GM21447 (cell line): Measurements from ENCODE around the gene UST.
"Not testable (repeated sequence)": the region's sequence is repeated elsewhere in the genome, so short reads cannot be mapped to it uniquely, and the experiment has no call there.

Experiments
- ATAC-seq: cut with Tn5 transposase; IDR thresholded peaks from one replicate; pipeline ENCODE4 v1.9.1; 2021; ENCODE audit not compliant: unreplicated experiment

The UST gene

DNA sequence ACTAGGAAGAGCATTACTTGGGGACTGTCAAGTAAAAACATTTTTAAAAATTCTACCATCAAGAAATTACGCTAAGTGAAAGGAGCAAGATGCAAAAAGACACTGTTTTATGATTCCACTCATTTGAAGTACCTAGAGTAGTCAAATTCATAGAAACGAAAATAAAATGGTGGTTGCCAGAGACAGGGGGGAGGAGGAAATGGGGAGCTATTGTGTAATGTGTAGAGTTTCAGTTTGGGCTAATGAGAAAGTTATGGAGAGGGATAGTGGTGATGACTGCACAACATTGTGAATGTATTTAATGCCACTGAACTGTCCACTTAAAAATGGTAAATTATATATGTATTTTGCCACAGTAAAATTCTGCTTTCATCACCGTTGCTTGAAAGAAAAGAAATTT lies 83.8 kb downstream of the UST start:
- ATAC-seq = no peak

DNA sequence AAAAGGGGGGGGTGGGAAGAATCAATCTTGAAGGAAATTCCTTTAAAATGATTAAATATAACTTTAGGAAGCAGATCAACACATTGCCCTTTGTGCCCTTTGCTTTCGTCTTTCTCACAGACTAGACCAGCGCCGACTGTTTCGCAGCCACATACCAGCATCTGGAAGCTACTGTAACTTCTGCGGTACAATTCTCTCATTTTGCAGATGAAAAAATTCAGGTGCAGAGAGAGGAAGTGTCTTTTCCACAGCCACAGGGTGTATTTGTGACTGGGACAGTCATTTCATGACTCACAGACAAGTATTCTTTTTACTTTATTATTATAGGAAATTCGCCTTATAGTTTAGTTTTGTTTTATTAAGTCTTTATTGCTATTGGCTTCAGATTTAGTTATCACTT lies 84.2 kb downstream of the UST start:
- no peak for ATAC-seq

DNA sequence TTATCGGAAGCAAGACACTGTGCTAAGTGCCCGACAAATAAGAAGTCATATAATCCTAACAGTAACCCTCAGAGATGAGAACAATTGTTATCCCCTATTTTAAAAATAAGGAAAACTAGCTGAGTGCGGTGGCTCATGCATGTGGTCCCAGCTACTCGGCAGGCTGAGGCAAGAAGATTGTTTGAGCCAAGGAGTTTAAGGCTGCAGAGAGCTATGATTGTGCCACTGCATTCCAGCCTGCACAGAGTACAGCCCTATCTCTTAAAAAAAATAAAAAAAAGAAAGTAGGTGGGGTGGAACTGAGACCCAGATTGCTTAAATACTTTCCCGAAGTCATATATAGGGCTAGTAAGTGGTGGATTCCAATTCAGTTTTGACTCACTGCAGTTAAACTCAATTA lies 84.7 kb downstream of the UST start:
- ATAC-seq = no peak

DNA sequence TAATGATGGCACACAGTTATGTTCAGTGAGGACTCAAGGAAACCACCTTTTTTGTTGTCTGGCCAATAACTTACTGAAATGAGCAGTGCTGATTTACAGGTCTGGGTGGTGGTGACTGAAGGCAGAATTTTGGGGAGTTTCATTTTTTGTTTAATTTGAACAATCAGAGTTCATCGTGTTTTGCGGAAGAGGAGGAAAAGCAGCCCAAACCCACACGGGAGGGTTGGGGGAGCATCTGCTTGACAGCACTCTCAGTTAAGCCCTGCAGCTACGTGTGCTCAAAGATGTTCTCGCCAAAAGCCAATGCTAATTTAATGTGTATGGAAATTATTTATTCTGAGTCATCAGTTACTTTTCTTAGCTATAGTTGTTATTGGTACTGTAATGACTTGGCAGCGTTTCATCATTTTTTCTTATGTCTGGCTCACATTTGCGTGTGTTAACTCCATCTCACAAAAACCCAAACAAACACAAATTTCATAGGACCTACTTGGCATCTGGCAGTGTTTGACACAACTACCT lies 89.2 kb downstream of the UST start:
- no peak for ATAC-seq

DNA sequence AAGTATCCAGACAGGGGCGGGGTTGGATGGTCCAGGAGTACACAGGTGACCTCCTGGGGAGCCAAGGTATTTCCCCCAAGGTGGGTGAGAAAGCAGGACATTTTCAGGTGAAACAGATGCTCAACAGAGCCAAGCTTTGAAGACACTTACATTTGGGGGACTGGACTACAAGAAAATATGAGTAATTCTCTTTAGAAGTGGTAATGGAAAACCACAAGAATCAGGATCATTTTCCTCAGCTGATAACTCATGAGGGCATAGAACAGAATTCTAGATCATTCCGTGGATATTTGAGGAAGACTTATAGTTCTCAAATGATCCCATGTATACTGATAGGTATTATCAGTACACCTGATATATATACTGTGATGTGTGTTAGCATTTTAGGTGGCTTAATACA lies 89.9 kb downstream of the UST start:
- ATAC-seq = no peak

DNA sequence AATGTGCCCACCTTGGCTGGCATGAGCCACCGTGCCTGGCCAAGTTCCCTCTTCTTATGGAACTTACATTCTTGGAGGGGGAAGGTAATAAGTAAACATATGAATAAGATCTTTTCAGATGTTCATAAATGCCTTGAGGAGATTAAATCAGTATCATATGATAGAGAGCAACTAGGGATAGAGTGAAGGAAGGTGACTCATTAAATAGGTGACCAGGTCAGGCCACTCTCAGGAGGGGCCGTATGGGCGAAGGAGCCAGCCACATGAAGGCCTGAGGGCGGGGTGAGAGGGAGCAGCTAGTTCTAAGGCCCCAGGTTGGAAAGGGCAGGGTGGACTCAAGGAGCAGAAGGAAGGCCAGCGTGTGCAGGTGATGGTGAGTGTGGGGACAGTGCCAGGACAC lies 91.1 kb downstream of the UST start:
- ATAC-seq = no peak

DNA sequence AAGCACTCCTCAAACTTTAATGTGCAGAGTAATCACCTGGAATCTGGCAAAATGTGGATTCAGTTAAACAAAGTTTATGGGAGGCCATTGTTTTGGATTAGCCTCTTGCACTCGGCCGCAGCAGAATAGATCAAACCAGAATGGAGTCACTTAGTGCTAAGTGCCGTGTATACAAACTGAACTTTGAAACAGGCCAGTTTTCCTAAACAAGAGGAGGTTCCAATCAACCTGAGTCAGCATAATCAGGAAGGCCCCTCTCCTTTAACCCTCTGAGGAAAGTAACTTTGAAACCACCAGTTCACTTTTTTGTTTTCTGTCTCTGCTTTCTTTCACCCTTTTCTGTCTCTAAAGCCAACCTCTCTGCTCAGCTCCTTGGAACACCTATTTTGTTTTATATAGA lies 92.2 kb downstream of the UST start:
- no peak for ATAC-seq

DNA sequence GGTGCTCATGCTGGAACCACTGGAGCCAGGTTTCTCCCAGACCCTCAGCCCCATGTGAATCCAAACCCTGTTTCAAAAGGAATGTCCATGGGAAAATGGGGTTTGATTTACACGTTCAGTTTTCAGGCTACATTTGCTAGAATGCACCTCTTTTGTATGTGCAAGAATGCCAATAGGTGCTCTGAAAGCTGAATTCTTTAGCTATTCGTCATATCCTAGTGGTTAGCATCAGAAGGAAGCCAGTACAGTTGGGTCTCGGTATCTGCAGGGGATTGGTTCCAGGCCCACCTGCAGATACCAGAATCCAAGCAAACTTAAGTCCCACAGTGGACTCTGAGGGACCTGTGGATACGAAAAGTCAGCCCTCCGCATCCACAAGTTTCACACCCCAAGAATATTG lies 93.4 kb downstream of the UST start:
- ATAC-seq = no peak

DNA sequence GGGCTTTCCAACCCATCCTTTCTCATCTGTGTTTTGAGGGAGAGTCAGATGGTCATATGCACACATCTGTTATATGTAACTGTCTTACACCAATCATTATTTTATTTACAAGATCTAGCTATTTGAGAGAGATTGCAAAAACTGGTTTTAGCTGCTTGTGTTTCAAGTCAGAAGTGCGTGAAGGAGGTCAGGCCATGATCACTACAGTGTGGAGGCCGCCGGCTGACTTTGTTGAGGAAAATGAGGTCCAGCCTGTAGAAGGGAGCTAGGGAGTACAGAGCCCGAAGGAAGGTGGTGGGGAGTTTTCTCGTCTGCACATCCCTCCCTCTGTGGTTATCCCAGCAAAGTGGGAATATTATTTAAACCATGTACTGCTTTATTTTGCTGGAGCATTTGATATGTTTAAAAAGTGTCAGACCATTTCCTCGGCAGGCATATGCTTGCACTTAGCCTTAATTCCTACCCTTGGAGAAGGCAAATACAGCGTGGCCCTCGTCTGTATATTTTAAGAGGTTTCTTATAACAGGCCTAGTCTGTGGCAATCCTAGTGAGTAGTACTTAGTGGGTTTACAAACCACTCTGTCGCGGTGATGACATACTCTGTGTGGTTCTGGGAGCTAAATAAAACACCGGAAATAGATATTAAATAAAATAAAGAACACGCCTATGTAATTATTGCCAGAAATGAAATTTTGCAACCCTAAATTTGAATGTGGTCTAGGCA lies 95.6 kb downstream of the UST start:
- ATAC-seq = no peak

DNA sequence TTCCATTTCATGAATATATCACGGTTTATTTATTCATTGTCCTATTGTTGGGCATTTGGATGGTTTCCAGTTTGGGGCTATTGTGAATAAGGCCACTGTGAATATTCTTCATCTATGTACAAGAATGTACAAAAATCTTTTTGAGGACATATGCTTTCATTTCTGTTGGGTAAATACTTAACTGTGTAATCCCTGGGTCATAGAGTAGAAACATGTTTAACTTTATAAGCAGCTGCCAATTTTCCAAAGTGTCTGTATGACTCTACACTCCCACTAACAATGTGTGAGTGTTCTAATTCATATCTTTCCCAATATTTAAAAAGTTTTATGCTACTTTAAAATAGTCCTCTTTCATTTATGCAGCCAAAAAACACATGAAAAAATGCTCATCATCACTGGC lies 98.6 kb downstream of the UST start:
- ATAC-seq = no peak

DNA sequence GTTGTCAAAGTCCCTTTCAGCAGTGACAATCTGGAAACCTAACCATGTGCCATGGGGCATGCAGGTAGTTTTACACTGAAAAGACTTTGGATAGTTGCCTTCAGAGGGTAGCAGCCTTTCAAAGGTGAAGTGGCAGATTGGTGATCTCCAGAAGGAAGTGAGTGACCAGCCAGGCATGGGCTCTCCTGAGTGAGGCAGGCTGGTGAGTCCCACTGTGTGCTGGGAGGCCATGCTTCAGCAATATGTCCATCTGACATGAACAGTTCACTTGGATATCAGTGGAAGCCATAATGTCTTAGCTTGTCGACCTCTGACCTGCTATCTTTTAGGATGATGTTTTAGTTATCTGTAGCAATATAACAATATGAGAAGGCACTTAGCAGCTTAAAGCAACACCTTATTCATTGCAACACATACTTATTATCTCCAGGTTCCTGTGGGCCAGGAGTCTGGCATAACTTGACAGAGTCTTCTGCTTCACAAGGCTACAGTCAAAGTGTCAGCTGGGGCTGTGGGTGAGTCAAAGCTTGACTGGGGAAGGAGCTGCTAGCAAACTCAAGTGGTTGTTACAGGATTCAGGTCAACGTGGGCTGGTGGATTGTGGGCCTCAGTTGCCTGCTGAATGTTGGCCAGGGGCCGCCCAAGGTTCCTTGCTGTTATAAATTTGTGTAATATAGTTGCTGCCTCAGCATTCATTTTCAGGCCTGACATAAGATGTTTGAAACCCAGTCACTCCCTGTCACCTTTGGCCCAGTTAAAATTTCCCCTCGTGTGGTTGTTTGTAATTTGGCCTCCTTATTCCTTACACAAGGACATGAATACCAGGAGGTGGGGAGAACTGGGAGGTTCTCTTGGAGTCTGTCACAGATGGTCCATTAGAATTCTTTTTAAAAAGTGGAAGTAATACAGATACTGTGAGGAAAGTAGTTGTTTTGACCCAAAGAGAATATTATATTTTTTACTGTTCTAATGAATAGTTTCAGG lies 100.2 kb downstream of the UST start:
- no peak for ATAC-seq

DNA sequence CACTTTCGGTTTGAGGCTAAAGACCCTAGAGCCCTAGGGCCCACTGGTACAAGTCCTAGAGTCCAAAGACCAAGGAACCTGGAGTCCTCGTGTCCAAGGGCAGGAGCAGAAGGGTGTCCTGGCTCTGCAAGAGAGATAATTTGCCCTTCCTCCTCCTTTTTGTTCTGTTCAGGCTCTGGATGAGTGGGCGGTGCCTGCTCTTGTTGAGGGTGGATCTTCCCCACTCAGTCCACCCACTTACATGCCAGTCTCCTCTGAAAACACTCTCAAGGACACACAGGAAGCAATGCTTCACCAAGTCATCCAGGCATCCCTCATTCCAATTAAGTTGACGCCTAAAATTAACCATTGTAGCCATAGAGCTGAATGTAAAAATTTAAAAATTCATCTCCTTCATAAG lies 102.1 kb downstream of the UST start:
- ATAC-seq = no peak

DNA sequence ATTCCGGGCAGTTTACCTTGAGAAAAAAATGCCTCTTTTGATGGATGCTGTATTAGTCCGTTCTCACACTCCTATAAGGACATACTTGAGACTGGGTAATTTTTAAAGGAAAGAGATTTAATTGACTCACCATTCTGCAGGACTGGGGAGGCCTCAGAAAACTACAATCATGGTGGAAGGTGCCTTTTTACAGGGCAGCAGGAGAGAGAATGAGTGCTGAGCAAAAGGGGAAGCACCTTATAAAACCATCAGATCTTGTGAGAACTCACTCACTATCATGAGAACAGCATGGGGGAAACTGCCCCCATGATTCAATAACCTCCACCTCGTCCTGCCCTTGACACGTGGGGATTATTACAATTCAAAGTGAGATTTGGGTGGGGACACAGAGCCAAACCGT lies 102.6 kb downstream of the UST start:
- not testable (repeated sequence) for ATAC-seq

DNA sequence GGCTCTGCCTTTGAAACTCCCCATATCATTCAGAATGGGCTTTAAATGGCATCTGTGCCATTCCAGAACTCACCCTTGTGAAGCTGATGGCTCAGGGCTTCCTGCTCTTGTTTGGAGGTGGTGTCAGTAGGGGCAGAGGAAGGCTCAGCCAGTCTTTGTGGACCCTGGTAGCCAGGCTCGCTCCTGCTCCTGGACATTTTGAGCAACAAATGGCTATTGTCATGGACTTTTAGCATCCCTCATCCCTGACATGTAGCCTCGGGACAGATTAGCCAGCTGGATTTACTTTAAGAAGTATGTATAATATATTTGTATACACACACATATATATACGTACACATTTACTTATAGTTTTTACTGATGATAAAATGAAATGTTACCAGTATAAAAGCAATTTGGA lies 104.1 kb downstream of the UST start:
- ATAC-seq = no peak

DNA sequence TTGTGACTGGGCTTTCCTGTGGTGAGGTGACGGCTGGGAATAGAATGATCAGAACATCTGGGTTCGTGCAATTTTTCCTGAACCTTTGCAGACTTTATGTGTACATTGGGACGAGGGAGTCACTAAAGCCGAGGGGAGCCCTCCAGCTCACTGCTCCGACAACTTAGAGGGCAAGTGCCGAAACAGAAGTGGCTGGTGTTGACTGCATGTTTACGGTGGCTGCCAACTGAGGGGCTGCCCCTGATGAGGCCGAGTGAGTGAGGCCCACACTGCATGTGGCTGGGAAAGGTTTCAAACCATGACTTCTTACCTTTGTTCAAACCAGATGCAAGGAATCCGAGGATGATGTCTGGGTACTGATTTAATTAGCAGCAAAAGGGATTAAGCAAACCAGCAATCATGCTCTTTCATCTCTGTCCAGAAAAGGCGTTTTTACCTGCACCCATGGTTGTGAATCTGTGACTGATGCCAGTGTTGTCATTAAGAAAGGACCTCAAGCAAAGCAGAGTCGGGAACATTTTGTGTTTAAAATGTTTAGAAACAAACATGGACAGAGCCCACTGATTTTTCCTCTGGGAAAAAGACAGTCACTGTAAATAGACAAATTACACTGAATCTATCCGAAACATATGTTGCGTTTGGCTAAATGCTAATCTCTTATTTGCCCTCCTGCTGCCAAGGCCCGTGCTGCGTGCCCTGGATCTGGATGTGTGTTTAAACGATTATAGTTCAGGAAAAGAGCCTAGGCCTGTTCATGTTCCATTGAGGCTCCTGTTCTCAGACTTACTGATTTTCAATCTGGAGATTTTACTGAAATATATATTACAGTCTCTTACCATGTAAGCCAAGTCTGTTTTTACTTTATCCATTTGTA lies 105.1 kb downstream of the UST start:
- ATAC-seq = no peak

DNA sequence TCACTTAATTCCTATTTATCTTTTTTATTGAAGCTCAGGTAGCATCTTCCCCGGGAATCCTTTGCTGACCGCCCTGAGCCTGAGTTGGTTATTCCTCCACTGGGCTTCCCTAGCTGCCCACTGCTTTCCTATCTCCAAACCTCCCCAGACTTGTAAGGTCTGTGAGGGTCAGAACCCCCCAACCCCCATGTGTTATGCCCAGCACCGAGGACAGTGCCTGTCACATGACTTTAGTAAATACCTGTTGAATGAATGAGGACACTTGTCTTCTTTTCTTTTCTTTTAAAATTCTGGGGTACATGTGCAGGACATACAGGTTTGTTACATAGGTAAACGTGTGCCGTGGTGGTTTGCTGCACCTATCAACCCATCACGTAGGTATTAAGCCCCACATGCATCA lies 105.9 kb downstream of the UST start:
- ATAC-seq = no peak

DNA sequence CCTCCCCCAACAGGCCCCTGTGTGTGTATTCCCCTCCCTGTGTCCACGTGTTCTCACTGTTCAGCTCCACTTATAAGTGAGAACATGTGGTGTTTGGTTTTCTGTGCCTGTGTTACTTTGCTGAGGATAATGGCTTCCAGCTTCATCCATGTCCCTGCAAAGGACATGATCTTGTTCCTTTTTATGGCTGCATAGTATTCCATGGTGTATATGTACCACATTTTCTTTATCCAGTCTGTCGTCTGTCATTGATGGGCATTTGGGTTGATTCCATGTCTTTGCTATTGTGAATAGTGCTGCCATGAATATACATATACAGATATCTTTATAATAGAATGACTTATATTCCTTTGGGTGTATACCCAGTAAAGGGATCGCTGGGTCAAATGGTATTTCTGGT lies 106.3 kb downstream of the UST start:
- not testable (repeated sequence) for ATAC-seq

DNA sequence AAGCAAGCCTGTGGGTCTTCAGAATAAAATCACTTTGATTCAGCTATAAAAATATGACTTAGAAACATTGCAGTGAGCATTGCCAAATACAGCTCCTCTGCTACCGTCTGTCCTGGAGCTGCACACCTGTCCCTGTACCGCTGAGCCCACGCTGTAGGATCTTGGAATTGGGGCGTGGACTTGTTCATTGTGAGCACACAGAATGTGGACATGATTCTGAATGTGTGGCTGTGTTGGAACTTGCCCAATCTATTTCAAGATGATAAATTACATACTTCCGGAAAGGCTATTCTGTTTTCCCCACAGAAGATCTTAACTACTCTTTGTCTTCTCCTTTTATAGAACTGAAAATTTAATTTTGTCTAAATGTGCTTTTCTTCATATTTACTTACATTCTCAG lies 107.3 kb downstream of the UST start:
- no peak for ATAC-seq

DNA sequence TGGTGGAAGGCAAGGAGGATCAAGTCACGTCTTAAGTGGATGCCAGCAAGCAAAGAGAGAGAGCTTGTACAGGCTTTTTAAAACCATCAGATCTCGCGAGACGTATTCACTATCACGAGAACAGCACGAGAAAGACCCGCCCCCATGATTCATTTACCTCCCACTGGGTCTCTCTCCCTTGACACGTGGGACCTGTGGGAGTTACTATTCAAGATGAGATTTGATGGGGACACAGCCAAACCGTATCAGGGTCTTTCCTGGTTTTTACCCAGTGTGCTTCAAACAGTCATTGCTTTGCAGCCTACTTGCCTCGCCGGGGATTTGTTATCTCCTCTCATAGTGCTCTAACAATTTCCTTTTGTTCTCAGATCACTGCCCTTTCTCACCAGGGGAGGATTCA lies 108.2 kb downstream of the UST start:
- no peak for ATAC-seq

DNA sequence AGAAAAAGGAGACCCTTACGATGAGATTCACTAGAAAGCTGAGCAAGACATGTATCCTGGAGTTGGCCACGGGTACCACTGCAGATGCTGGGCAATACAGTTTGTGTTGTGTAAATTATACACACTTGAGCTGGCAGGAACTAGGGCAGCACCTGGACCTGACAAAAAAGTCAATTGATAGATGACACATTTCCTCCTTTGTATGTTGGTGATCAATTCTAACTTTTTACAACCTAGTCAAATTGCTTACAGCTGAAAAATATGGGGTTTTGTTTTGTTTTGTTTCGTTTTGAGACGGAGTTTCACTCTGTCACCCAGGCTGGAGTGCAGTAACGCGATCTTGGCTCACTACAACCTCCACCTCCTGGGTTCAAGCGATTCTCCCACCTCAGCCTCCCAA lies 108.9 kb downstream of the UST start:
- ATAC-seq = no peak

DNA sequence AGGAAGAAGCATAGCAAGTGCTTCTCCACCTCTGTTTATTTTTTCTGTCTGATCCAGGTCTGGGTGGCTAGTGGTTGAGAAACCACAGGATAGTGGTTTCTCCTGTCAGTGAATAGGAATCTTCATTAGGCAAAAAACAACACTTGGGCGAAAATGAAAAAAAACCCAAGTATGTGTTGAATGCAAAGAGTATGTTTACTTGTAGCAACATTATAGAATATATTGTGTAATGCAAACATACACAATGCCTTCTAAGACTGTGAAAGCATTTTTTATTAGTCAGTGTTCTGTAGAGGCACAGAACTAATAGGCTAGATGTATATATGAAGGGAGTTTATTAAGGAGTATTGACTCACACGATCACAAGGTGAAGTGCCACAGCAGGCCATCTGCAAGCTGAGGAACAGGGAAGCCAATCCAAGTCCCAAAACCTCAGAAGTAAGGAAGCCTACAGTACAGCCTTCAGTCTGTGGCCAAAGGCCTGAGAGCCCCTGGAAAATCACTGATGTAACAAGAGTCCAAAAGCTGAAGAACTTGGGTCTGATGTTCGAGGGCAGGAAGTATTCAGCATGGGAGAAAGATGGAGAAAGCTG lies 111.1 kb downstream of the UST start:
- no peak for ATAC-seq
